HCT116 (cell line): ENCODE measurements around the gene ADGRF4. TPM values are rescaled to one million over a fixed set of nuclear protein-coding genes. Genes with fewer than 3 reads are reported as not detected.

Experiments used
- ATAC-seq: fragments of 200-7000 bp; cut with Tn5 transposase; 2 replicates; pipeline ENCODE4 v1.9.1; 2020; ENCODE audit warnings: mild to moderate bottlenecking, moderate library complexity
- BruUV-seq: library from RNA; stranded (reverse); fragments of 400-500 nt; replicated peaks from 2 replicates; lab custom pipeline; 2021; lab: Mats Ljungman, UMichigan
- CTCF ChIA-PET: fragments of 300-600 bp; sonication (Branson Sonifier 250); formaldehyde crosslinking; loops from one replicate; lab custom pipeline; 2021; ENCODE audit warnings: antibody characterized with exemption; lab: Charles Lee
- POLR2A ChIA-PET: fragments of 300-600, 350-600 bp; sonication (Branson Sonifier 250); formaldehyde crosslinking; loops from one replicate; lab custom pipeline; 2021; ENCODE audit warnings: antibody characterized with exemption; lab: Charles Lee
- RAD21 ChIA-PET, 2 experiments: fragments of 300-600 bp; sonication (Branson Sonifier 250); formaldehyde crosslinking; loops; one replicate each; lab custom pipeline; 2023; ENCODE audit warnings: low total read pairs in 2 of 2; ENCODE audit not compliant: uncharacterized antibody in 2 of 2, unreplicated experiment in 2 of 2, low non-redundant PET in 1 of 2; lab: Charles Lee
- DNase-seq: peaks from one replicate; pipeline ENCODE4 v3.0.0-alpha.2; 2010; ENCODE audit warnings: low read depth, low spot score
- H2AFZ ChIP-seq: fragments of 200-600 bp; shearing (Covaris generic), sonication (generic); 2 replicates; pipeline ENCODE4 v1.6.1; 2017; ENCODE audit warnings: low read depth, mixed run types, mixed read lengths, antibody characterized with exemption, low read length; ENCODE audit not compliant: poor library complexity, severe bottlenecking
- H3K27ac ChIP-seq: 2 replicates; pipeline ENCODE4 v1.5.1; 2012; ENCODE audit warnings: low read depth, low read length
- H3K27me3 ChIP-seq: fragments of 200-600 bp; sonication (generic); 2 replicates; pipeline ENCODE4 v1.6.1; 2016; ENCODE audit warnings: mixed run types, low read length, mixed read lengths; ENCODE audit not compliant: insufficient read depth
- H3K36me3 ChIP-seq, 2 experiments: fragments of 200-500 bp in 1 of 2; fragments of 200-600 bp in 1 of 2; sonication (Bioruptor generic) in 1 of 2; sonication (generic) in 1 of 2; 2 replicates each; pipeline versions ENCODE4 v1.5.1 to v1.6.1; 2014 to 2016; ENCODE audit warnings: low read length in 2 of 2, inconsistent platforms in 1 of 2, mixed read lengths in 1 of 2, mixed run types in 1 of 2; ENCODE audit not compliant: insufficient read depth in 2 of 2, control insufficient read depth in 1 of 2
- H3K4me1 ChIP-seq, 2 experiments: fragments of 200-600 bp in 1 of 2; sonication (generic) in 1 of 2; 2 replicates each; pipeline versions ENCODE4 v1.5.1 to v1.6.1; 2012 to 2017; ENCODE audit warnings: low read length in 2 of 2, inconsistent platforms in 1 of 2, mild to moderate bottlenecking in 1 of 2, mixed read lengths in 1 of 2, mixed run types in 1 of 2, moderate library complexity in 1 of 2; ENCODE audit not compliant: insufficient read depth in 2 of 2, control insufficient read depth in 1 of 2
- H3K4me2 ChIP-seq: fragments of 200-600 bp; sonication (generic); 2 replicates; pipeline ENCODE4 v1.6.1; 2017; ENCODE audit warnings: mixed run types, low read length, mixed read lengths
- H3K4me3 ChIP-seq, 2 experiments: fragments of 200-600 bp in 1 of 2; sonication (generic) in 1 of 2; replicated peaks in 1 of 2; 2 replicates each; pipeline ENCODE4 v1.5.1; 2011 to 2016; ENCODE audit warnings: low read length in 2 of 2, control low read depth in 1 of 2, low read depth in 1 of 2, mild to moderate bottlenecking in 1 of 2, mixed read lengths in 1 of 2, mixed run types in 1 of 2
- H3K79me2 ChIP-seq: fragments of 200-600 bp; sonication (generic); 2 replicates; pipeline ENCODE4 v1.6.1; 2017; ENCODE audit warnings: mild to moderate bottlenecking, mixed run types, low read length, moderate library complexity, mixed read lengths; ENCODE audit not compliant: insufficient read depth
- H3K9ac ChIP-seq: fragments of 200-600 bp; sonication (generic); 2 replicates; pipeline ENCODE4 v1.6.1; 2016; ENCODE audit warnings: low read length, mixed read lengths
- H3K9me2 ChIP-seq: fragments of 200-600 bp; sonication (generic), shearing (Covaris generic); 2 replicates; pipeline ENCODE4 v1.6.1; 2017; ENCODE audit warnings: mixed run types, mild to moderate bottlenecking, moderate library complexity; ENCODE audit not compliant: insufficient read depth
- H3K9me3 ChIP-seq, 2 experiments: fragments of 200-500 bp in 1 of 2; fragments of 200-600 bp in 1 of 2; sonication (Bioruptor generic) in 1 of 2; sonication (generic) in 1 of 2; 2 replicates each; pipeline ENCODE4 v1.6.1; 2014 to 2017; ENCODE audit warnings: low read length in 2 of 2, mixed read lengths in 2 of 2, inconsistent platforms in 1 of 2, low read depth in 1 of 2, mild to moderate bottlenecking in 1 of 2, mixed run types in 1 of 2, moderate library complexity in 1 of 2; ENCODE audit not compliant: control insufficient read depth in 1 of 2, insufficient read depth in 1 of 2
- H4K20me1 ChIP-seq: fragments of 200-600 bp; sonication (generic), shearing (Covaris generic); 2 replicates; pipeline ENCODE4 v1.6.1; 2017; ENCODE audit warnings: mixed run types, mild to moderate bottlenecking, moderate library complexity; ENCODE audit not compliant: insufficient read depth
- CBX3 ChIP-seq: IDR thresholded peaks from 2 replicates; pipeline ENCODE4 v1.6.1; 2012; ENCODE audit warnings: low read depth
- CEBPB ChIP-seq: IDR thresholded peaks from 2 replicates; pipeline ENCODE4 v1.6.1; 2012; ENCODE audit warnings: low read depth
- CTCF ChIP-seq, 3 experiments: fragments of 200-600 bp in 1 of 3; sonication (generic) in 1 of 3; IDR thresholded peaks in 2 of 3; conservative IDR thresholded peaks in 1 of 3; 2 replicates each; pipeline ENCODE4 v1.5.1; 2012 to 2017; ENCODE audit warnings: low read depth in 2 of 3, low read length in 2 of 3, antibody characterized with exemption in 1 of 3, borderline replicate concordance in 1 of 3, control low read depth in 1 of 3, mild to moderate bottlenecking in 1 of 3, mixed read lengths in 1 of 3, mixed run types in 1 of 3, moderate library complexity in 1 of 3; ENCODE audit not compliant: insufficient read depth in 1 of 3
- EGR1 ChIP-seq: IDR thresholded peaks from 2 replicates; pipeline ENCODE4 v1.6.1; 2012; ENCODE audit warnings: low read depth
- ELF1 ChIP-seq: IDR thresholded peaks from 2 replicates; pipeline ENCODE4 v1.6.1; 2012; ENCODE audit warnings: low read depth, borderline replicate concordance
- EZH2 ChIP-seq: fragments of 200-600 bp; sonication (generic); IDR thresholded peaks from 2 replicates; pipeline ENCODE4 v1.6.1; 2017; ENCODE audit warnings: antibody characterized with exemption, mixed run types
- EZH2phosphoT487 ChIP-seq: fragments of 200-600 bp; IDR thresholded peaks from 2 replicates; pipeline ENCODE4 v1.6.1; 2018; ENCODE audit warnings: antibody characterized with exemption, borderline replicate concordance
- FOSL1 ChIP-seq: IDR thresholded peaks from 2 replicates; pipeline ENCODE4 v1.6.1; 2012; ENCODE audit warnings: low read depth
- JUND ChIP-seq: IDR thresholded peaks from 2 replicates; pipeline ENCODE4 v1.6.1; 2012
- MAX ChIP-seq: IDR thresholded peaks from 2 replicates; pipeline ENCODE4 v1.6.1; 2012
- POLR2A ChIP-seq: IDR thresholded peaks from 2 replicates; pipeline ENCODE4 v1.7.0; 2011; ENCODE audit warnings: borderline replicate concordance; ENCODE audit not compliant: insufficient read depth, insufficient read length; ENCODE audit errors: extremely low read depth
- POLR2AphosphoS5 ChIP-seq: IDR thresholded peaks from 2 replicates; pipeline ENCODE4 v1.6.1; 2011; ENCODE audit warnings: mild to moderate bottlenecking, low read depth, low read length, moderate library complexity
- RAD21 ChIP-seq: IDR thresholded peaks from 2 replicates; pipeline ENCODE4 v1.6.1; 2012; ENCODE audit warnings: low read depth, mild to moderate bottlenecking
- SIN3A ChIP-seq: IDR thresholded peaks from 2 replicates; pipeline ENCODE4 v1.6.1; 2012; ENCODE audit warnings: low read depth
- SP1 ChIP-seq: IDR thresholded peaks from 2 replicates; pipeline ENCODE4 v1.6.1; 2012; ENCODE audit warnings: low read depth
- SRF ChIP-seq: IDR thresholded peaks from 2 replicates; pipeline ENCODE4 v1.6.1; 2012; ENCODE audit warnings: low read depth
- TCF7L2 ChIP-seq: IDR thresholded peaks from 2 replicates; pipeline ENCODE4 v1.7.0; 2011; ENCODE audit warnings: borderline replicate concordance, inconsistent platforms; ENCODE audit not compliant: insufficient read depth, insufficient read length; ENCODE audit errors: extremely low read depth
- ZBTB33 ChIP-seq: IDR thresholded peaks from 2 replicates; pipeline ENCODE4 v1.6.1; 2011; ENCODE audit warnings: mild to moderate bottlenecking, low read length, moderate library complexity; ENCODE audit not compliant: insufficient replicate concordance; ENCODE audit errors: extremely low read depth
- ZNF274 ChIP-seq: fragments of 200-500 bp; sonication (Bioruptor generic); IDR thresholded peaks from 2 replicates; pipeline ENCODE4 v1.6.1; 2014; ENCODE audit warnings: mild to moderate bottlenecking, low read depth, low read length, inconsistent platforms
- intact Hi-C: fragments of 100-400 bp; cut with micrococcal nuclease; formaldehyde crosslinking; loops from 2 replicates; pipeline ENCODE4 v1.10.0; 2022
- total RNA-seq: library from RNA; stranded (reverse); gene quantifications from one replicate; pipeline ENCODE4 v1.2.1, GENCODE V29; 2021; ENCODE audit not compliant: unreplicated experiment
- TF ChIP-seq, protein P1 (sequence below): IDR thresholded peaks from 2 replicates; pipeline ENCODE4 v1.6.1; 2012; ENCODE audit warnings: low read depth

The ADGRF4 gene
- total RNA-seq, 1 experiment from 2014 or later, result not detected

DNA sequence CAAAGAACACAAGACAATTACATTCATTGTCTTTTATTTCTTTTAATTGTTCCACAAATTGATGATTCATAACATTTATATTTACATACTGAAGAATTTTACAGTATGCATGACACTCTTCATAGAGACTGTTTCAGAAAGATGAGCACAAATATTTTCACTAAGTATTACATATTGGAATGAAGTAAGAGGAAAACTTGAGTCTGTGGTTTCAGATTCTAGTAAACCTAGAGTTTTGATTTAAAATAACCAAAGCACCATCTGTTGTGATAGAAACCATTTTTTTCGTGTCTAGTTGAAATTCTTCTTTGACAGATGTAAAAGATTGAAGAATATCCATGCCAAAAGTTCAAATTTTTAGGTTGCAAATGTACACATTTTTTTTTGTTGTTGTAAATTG lies 51.4 kb downstream of the ADGRF4 start:
- DNase-seq (no peak), ATAC-seq (no peak)
- H3K79me2 ChIP-seq, result no peaks in the 10 kb centered on the region
- H3K4me3 ChIP-seq, result no peak overlapping the region
- BruUV-seq, result no TSS peak
- no peaks in the 10 kb centered on the region for H3K9me3 ChIP-seq
- ChIA-PET CTCF (no interaction called here), RAD21 (no interaction called here), POLR2A (no interaction called here)
- no peaks in the 10 kb centered on the region for H3K36me3 ChIP-seq
- intact Hi-C loops, result no loop called here
- no peaks in the 10 kb centered on the region for H3K27me3 ChIP-seq
- no peaks in the 10 kb centered on the region for H3K9me2 ChIP-seq
- H3K4me2 ChIP-seq, result no peak overlapping the region
- H4K20me1 ChIP-seq, result no peaks in the 10 kb centered on the region
- no peak overlapping the region for H3K9ac ChIP-seq
- H3K27ac ChIP-seq, result no peak overlapping the region
- peaks cover 0 to 3% of the 10 kb centered on the region in 2 experiments; a peak in 1 of 4 replicates for H3K4me1 ChIP-seq
- TF ChIP-seq CTCF (IDR thresholded peaks at IDR 0.05 in 2 of 3, conservative IDR thresholded peaks at IDR 0.05 in 1 of 3; ENCODE audit: borderline replicate concordance in 1 of 3, insufficient read depth in 1 of 3, low read depth in 2 of 3, low read length in 2 of 3) (no peak), SRF (no peak), ZBTB33 (no peak), FOSL1 (no peak), CBX3 (no peak), JUND (no peak), POLR2AphosphoS5 (no peak), MAX (no peak), EZH2 (no peak), CEBPB (no peak), SP1 (no peak), ZNF274 (no peak), TCF7L2 (no peak), EGR1 (no peak), ELF1 (no peak), EZH2phosphoT487 (no peak), SIN3A (no peak), RAD21 (no peak), POLR2A (no peak)
- TF ChIP-seq, protein P1, sequence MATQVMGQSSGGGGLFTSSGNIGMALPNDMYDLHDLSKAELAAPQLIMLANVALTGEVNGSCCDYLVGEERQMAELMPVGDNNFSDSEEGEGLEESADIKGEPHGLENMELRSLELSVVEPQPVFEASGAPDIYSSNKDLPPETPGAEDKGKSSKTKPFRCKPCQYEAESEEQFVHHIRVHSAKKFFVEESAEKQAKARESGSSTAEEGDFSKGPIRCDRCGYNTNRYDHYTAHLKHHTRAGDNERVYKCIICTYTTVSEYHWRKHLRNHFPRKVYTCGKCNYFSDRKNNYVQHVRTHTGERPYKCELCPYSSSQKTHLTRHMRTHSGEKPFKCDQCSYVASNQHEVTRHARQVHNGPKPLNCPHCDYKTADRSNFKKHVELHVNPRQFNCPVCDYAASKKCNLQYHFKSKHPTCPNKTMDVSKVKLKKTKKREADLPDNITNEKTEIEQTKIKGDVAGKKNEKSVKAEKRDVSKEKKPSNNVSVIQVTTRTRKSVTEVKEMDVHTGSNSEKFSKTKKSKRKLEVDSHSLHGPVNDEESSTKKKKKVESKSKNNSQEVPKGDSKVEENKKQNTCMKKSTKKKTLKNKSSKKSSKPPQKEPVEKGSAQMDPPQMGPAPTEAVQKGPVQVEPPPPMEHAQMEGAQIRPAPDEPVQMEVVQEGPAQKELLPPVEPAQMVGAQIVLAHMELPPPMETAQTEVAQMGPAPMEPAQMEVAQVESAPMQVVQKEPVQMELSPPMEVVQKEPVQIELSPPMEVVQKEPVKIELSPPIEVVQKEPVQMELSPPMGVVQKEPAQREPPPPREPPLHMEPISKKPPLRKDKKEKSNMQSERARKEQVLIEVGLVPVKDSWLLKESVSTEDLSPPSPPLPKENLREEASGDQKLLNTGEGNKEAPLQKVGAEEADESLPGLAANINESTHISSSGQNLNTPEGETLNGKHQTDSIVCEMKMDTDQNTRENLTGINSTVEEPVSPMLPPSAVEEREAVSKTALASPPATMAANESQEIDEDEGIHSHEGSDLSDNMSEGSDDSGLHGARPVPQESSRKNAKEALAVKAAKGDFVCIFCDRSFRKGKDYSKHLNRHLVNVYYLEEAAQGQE, result no peak
- H2AFZ ChIP-seq, result no peak overlapping the region
